K562 (cell line): ENCODE data around the gene PACS2. TPM values are rescaled to one million over a fixed set of nuclear protein-coding genes. Genes with fewer than 3 reads are reported as not detected.

ENCODE experiments used
- CEBPB ChIP-seq: fragments of 450-650 bp; IDR thresholded peaks from 2 replicates; pipeline ENCODE4 v1.6.1; 2016; ENCODE audit warnings: missing genetic modification characterization, missing compliant biosample characterization
- CREB1 ChIP-seq, 2 experiments: sonication (generic) in 1 of 2; formaldehyde crosslinking in 1 of 2; IDR thresholded peaks; 2 replicates each; pipeline versions ENCODE4 v1.6.1 to v1.8.0; 2012 to 2022; ENCODE audit warnings: inconsistent platforms in 1 of 2, mild to moderate bottlenecking in 1 of 2, missing genetic modification reagents in 1 of 2, moderate library complexity in 1 of 2
- CXXC5 ChIP-seq: fragments of 250-450 bp; sonication (Bioruptor Pico); IDR thresholded peaks from 2 replicates; pipeline ENCODE4 v1.8.0; 2022; ENCODE audit warnings: inconsistent platforms, mild to moderate bottlenecking, moderate library complexity
- FOXA1 ChIP-seq: fragments of 450-650 bp; IDR thresholded peaks from 2 replicates; pipeline ENCODE4 v1.6.1; 2016; ENCODE audit warnings: mild to moderate bottlenecking, borderline replicate concordance
- HEY1 ChIP-seq: fragments of 250-450 bp; sonication (Bioruptor Pico); IDR thresholded peaks from 2 replicates; pipeline ENCODE4 v1.5.0; 2020; ENCODE audit warnings: mild to moderate bottlenecking, moderate library complexity, borderline replicate concordance
- HLTF ChIP-seq: fragments of 450-650 bp; IDR thresholded peaks from 2 replicates; pipeline ENCODE4 v1.6.1; 2016
- HNRNPH1 ChIP-seq: fragments of 200-400 bp; formaldehyde crosslinking; optimal IDR thresholded peaks from 2 replicates; pipeline ENCODE3; 2017; ENCODE audit warnings: low read depth, mild to moderate bottlenecking, low read length, moderate library complexity
- PHF8 ChIP-seq: fragments of 200-600 bp; sonication (generic); IDR thresholded peaks from 2 replicates; pipeline ENCODE4 v1.6.1; 2012; ENCODE audit warnings: mixed run types, mild to moderate bottlenecking, inconsistent platforms, low read length, moderate library complexity, borderline replicate concordance
- RBM15 ChIP-seq: fragments of 200-400 bp; formaldehyde crosslinking; IDR thresholded peaks from 2 replicates; pipeline ENCODE4 v1.6.1; 2018; ENCODE audit warnings: mild to moderate bottlenecking, low read length, moderate library complexity; ENCODE audit not compliant: insufficient read depth
- SAFB2 ChIP-seq: fragments of 200-400 bp; formaldehyde crosslinking; IDR thresholded peaks from 2 replicates; pipeline ENCODE4 v1.6.1; 2018; ENCODE audit warnings: borderline replicate concordance, low read length, low read depth, moderate library complexity; ENCODE audit not compliant: severe bottlenecking
- TAF9B ChIP-seq: fragments of 450-650 bp; IDR thresholded peaks from 2 replicates; pipeline ENCODE4 v1.6.1; 2018; ENCODE audit warnings: mild to moderate bottlenecking; ENCODE audit not compliant: partially characterized antibody
- TRIM24 ChIP-seq, 2 experiments: fragments of 450-650 bp; IDR thresholded peaks; 2 replicates each; pipeline ENCODE4 v1.6.1; 2016
- polyA plus RNA-seq, 8 experiments: library from polyadenylated mRNA; depleted of rRNA in 4 of 8; stranded (reverse) in 5 of 8; unstranded in 3 of 8; fragments of >200 nt; fragmentation: Nextera tagmentation in 2 of 8; fragmentation: Illumina TruSeq in 1 of 8; extraction: Ambion mirVana in 2 of 8; extraction: Trizol in 1 of 8; gene quantifications; 2 replicates each; pipeline versions ENCODE4 v1.2.1 to v1.2.3, GENCODE V29; 2011 to 2014; ENCODE audit warnings: inconsistent platforms in 1 of 8, missing spikeins in 1 of 8
- total RNA-seq, 7 experiments: library from RNA; depleted of rRNA in 6 of 7; stranded (reverse); fragments of >200 nt in 6 of 7; fragmentation: Illumina TruSeq in 2 of 7; extraction: Trizol in 2 of 7; gene quantifications; 2 replicates each; pipeline versions ENCODE4 v1.2.1 to v1.2.3, GENCODE V29; 2011 to 2021; ENCODE audit warnings: low replicate concordance in 1 of 7
- TF ChIP-seq, protein P1 (sequence below), 2 experiments: fragments of 450-650 bp in 1 of 2; sonication (generic) in 1 of 2; formaldehyde crosslinking in 1 of 2; IDR thresholded peaks; 2 replicates each; pipeline versions ENCODE4 v1.7.1 to v1.9.0; 2016 to 2022; ENCODE audit warnings: inconsistent platforms in 1 of 2, mild to moderate bottlenecking in 1 of 2, missing genetic modification reagents in 1 of 2
- TF ChIP-seq, protein P2 (sequence below), 2 experiments: IDR thresholded peaks; 2 replicates each; pipeline ENCODE4 v1.6.1; 2011; ENCODE audit warnings: borderline replicate concordance in 1 of 2, control low read depth in 1 of 2, low read depth in 1 of 2, low read length in 1 of 2, mild to moderate bottlenecking in 1 of 2, mixed read lengths in 1 of 2, moderate library complexity in 1 of 2; ENCODE audit not compliant: insufficient read depth in 1 of 2, insufficient read length in 1 of 2, poor library complexity in 1 of 2, severe bottlenecking in 1 of 2; ENCODE audit errors: extremely low read depth in 1 of 2
- TF ChIP-seq, protein P3 (sequence below): sonication (generic); formaldehyde crosslinking; IDR thresholded peaks from 2 replicates; pipeline ENCODE4 v1.8.0; 2022; ENCODE audit warnings: missing genetic modification reagents, mild to moderate bottlenecking, borderline replicate concordance

The PACS2 gene
- total and polyA plus RNA-seq, 9 of the 15 experiments (the other 6 are each of a cell fraction or from before 2014, with no cell fraction given) = 0.11 to 20.8 (median 9.9) TPM

DNA sequence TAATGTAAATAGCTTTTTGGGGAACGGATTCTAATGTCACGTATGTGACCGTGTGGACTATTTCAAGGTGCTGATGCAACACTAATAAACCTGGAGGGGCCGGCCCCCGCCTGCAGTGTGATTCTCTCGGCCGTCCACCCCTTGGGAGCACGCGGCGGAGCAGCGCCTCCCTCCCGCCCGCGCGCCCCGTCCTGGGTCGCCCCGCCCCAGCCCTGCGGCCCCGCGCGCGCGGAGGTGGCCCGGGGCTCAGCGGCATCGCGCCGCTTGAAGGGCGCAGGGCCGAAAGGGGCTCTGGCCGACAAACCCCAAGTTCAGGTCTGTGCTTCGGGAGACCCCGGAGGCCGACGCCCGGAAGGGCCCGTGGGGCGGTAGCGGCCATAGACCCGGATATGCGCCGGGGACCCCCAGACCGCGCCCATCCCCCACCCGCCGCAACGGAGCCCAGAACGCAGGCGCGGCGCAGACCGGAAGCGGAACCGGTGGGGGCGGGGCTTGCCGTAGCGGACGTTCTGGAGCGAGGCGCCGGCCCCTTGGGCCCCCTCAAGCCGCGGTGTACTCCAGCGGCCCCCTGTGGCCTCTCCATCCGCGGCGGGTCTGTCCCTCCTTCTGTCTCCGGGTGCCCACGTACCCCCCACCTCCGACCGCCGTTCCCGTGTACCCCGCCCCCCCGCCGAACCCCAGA, 83.6 kb downstream of the PACS2 start, which contains the start of gene TEX22 (continued):
- TF ChIP-seq, protein P1, sequence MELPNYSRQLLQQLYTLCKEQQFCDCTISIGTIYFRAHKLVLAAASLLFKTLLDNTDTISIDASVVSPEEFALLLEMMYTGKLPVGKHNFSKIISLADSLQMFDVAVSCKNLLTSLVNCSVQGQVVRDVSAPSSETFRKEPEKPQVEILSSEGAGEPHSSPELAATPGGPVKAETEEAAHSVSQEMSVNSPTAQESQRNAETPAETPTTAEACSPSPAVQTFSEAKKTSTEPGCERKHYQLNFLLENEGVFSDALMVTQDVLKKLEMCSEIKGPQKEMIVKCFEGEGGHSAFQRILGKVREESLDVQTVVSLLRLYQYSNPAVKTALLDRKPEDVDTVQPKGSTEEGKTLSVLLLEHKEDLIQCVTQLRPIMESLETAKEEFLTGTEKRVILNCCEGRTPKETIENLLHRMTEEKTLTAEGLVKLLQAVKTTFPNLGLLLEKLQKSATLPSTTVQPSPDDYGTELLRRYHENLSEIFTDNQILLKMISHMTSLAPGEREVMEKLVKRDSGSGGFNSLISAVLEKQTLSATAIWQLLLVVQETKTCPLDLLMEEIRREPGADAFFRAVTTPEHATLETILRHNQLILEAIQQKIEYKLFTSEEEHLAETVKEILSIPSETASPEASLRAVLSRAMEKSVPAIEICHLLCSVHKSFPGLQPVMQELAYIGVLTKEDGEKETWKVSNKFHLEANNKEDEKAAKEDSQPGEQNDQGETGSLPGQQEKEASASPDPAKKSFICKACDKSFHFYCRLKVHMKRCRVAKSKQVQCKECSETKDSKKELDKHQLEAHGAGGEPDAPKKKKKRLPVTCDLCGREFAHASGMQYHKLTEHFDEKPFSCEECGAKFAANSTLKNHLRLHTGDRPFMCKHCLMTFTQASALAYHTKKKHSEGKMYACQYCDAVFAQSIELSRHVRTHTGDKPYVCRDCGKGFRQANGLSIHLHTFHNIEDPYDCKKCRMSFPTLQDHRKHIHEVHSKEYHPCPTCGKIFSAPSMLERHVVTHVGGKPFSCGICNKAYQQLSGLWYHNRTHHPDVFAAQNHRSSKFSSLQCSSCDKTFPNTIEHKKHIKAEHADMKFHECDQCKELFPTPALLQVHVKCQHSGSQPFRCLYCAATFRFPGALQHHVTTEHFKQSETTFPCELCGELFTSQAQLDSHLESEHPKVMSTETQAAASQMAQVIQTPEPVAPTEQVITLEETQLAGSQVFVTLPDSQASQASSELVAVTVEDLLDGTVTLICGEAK (IDR thresholded peaks at IDR 0.05) = peak; percentile 88
- TF ChIP-seq, protein P1 (CRISPR knock-in tag; IDR thresholded peaks at IDR 0.05) = no peak
- no peak for TF ChIP-seq HEY1 (CRISPR knock-in tag)
- TF ChIP-seq RBM15 = no peak
- TF ChIP-seq TAF9B = no peak
- peak; percentile 53; the same call in 1 of the 2 replicates for TF ChIP-seq PHF8
- no peak for TF ChIP-seq HNRNPH1
- TF ChIP-seq TRIM24 (IDR thresholded peaks at IDR 0.05) = peak in 1 of 2 experiments; percentile 44; a peak in 3 of 4 replicates
- TF ChIP-seq, protein P2, sequence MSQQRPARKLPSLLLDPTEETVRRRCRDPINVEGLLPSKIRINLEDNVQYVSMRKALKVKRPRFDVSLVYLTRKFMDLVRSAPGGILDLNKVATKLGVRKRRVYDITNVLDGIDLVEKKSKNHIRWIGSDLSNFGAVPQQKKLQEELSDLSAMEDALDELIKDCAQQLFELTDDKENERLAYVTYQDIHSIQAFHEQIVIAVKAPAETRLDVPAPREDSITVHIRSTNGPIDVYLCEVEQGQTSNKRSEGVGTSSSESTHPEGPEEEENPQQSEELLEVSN (IDR thresholded peaks at IDR 0.05; ENCODE audit: borderline replicate concordance in 1 of 2, extremely low read depth in 1 of 2, insufficient read depth in 1 of 2, insufficient read length in 1 of 2, low read depth in 1 of 2, low read length in 1 of 2, poor library complexity in 1 of 2, severe bottlenecking in 1 of 2) = peak; percentile 93 to 99
- no peak for TF ChIP-seq SAFB2
- no peak for TF ChIP-seq FOXA1
- TF ChIP-seq CREB1 (IDR thresholded peaks at IDR 0.05) = no peak
- TF ChIP-seq CREB1 (CRISPR knock-in tag; IDR thresholded peaks at IDR 0.05) = no peak
- TF ChIP-seq, protein P3, sequence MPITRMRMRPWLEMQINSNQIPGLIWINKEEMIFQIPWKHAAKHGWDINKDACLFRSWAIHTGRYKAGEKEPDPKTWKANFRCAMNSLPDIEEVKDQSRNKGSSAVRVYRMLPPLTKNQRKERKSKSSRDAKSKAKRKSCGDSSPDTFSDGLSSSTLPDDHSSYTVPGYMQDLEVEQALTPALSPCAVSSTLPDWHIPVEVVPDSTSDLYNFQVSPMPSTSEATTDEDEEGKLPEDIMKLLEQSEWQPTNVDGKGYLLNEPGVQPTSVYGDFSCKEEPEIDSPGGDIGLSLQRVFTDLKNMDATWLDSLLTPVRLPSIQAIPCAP (CRISPR knock-in tag) = no peak
- TF ChIP-seq CXXC5 (CRISPR knock-in tag) = peak; percentile 91
- TF ChIP-seq HLTF = no peak
- TF ChIP-seq CEBPB = no peak; the same call in 1 of the 2 replicates
